Measurements from ENCODE around the gene PSORS1C2. TPM values are rescaled to one million over a fixed set of nuclear protein-coding genes. Genes with fewer than 3 reads are reported as not detected.
"Not testable (repeated sequence)": the region's sequence is repeated elsewhere in the genome, so short reads cannot be mapped to it uniquely, and the experiment has no call there.

The PSORS1C2 gene
- total RNA-seq, 1 donor, result not detected

DNA sequence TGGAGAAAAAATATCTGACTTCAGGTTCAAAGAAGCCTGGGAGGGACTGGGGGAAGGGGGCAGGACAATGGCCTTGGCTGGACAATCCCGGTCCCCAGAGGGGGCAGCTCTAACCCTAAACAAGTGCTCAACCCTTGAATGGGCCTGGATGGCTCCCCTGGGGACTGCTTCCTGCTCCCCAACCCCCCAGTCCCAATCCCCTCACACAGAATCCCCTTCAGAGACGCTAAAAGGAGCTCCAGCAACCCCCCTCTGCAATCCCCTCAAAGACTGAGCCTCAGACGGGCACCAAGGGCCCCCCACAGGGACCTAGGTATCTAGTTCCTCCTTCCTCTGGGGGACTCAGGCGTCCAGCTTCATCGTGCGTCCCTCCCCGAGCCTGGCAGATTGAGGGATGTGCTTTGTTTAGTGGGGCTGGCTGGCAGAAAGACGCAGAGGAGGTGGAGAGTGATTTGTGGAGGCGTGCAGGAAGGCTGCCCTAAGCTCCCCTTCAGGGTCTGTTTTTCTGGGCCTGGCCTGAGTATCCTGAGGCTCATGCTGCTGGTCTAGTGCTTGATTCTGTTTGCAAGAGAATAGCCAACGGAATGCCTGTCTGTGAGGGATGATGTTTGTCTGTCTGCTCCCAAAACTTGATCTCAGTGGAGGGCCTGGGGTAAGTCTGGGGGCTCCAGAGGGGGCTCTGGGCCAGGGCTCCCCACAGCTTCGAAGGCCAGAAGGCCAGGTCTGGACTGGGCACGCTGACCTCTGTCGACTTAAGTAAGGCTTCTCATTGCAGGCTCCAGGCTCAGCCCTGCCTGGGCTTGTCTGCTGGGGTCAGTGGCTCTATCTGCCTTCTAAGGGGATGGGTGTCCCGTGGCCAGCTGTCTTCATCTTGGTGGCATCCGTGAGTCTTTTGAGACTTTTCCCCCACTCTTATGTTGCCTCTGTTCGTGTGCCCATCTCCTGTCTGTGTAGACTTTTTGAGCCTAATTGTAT, 33.4 kb upstream of the PSORS1C2 start:
- no peak overlapping the region for H3K4me3 ChIP-seq (ENCODE audit: insufficient read depth, low read length)
- H3K27ac ChIP-seq (ENCODE audit: low read depth, low read length), result no peak overlapping the region
- no peak overlapping the region for H2AFZ ChIP-seq (ENCODE audit: low read length)
- no peaks in the 10 kb centered on the region for H3K79me2 ChIP-seq (ENCODE audit: insufficient read depth, low read length)
- H4K20me1 ChIP-seq (ENCODE audit: insufficient read depth, low read length), result no peaks in the 10 kb centered on the region
- TF ChIP-seq, protein P1, sequence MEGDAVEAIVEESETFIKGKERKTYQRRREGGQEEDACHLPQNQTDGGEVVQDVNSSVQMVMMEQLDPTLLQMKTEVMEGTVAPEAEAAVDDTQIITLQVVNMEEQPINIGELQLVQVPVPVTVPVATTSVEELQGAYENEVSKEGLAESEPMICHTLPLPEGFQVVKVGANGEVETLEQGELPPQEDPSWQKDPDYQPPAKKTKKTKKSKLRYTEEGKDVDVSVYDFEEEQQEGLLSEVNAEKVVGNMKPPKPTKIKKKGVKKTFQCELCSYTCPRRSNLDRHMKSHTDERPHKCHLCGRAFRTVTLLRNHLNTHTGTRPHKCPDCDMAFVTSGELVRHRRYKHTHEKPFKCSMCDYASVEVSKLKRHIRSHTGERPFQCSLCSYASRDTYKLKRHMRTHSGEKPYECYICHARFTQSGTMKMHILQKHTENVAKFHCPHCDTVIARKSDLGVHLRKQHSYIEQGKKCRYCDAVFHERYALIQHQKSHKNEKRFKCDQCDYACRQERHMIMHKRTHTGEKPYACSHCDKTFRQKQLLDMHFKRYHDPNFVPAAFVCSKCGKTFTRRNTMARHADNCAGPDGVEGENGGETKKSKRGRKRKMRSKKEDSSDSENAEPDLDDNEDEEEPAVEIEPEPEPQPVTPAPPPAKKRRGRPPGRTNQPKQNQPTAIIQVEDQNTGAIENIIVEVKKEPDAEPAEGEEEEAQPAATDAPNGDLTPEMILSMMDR (IDR thresholded peaks at IDR 0.05; ENCODE audit: extremely low read depth, low read depth, low read length), result no peak
- H3K36me3 ChIP-seq (ENCODE audit: insufficient read depth, low read length), result no peaks in the 10 kb centered on the region
- H3K4me2 ChIP-seq (ENCODE audit: insufficient read depth, low read length), result no peak overlapping the region
- no peaks in the 10 kb centered on the region for H3K27me3 ChIP-seq (ENCODE audit: insufficient read depth, low read length)
- H3K4me1 ChIP-seq (ENCODE audit: insufficient read depth, low read length), result peaks cover 7% of the 10 kb centered on the region
- no peaks in the 10 kb centered on the region for H3K9me3 ChIP-seq (ENCODE audit: low read depth, low read length)
- no peak for DNase-seq (ENCODE audit: insufficient read length, low spot score, missing footprints)

DNA sequence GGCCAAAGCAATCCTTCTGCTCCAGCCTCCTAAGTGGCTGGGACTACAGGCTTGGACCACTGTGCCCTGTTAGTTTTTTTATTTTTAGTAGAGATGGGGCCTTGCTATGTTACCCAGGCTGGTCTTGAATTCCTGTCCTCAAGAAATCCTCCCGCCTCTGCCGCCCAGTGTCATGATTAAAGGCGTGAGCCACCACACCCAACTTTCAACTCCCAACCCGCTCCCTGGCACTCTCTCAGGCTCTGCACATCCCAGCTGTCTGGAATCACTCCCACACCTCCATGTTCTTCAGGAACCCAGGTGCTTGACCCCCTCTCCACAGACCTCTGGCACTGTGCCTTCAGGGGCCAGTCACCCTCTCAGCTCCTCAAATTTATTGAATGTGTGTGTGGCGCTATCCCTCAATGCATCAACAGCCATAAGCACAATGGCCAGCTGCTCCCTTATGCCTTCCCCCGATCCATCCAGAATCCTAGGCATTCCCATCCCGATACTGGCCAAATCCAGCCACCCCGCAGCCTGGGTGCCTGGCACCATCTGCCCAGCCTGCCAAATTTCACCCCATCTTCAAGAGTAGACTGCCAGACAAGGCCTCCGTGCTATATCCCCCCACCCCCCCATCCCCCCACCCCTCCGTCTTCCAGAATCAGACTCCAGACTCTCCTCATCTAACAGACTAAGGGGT, 32.3 kb upstream of the PSORS1C2 start:
- H2AFZ ChIP-seq (ENCODE audit: low read length), result no peak overlapping the region
- H3K9me3 ChIP-seq (ENCODE audit: low read depth, low read length), result no peaks in the 10 kb centered on the region
- no peaks in the 10 kb centered on the region for H3K36me3 ChIP-seq (ENCODE audit: insufficient read depth, low read length)
- no peaks in the 10 kb centered on the region for H3K79me2 ChIP-seq (ENCODE audit: insufficient read depth, low read length)
- no peaks in the 10 kb centered on the region for H4K20me1 ChIP-seq (ENCODE audit: insufficient read depth, low read length)
- no peak for DNase-seq (ENCODE audit: insufficient read length, low spot score, missing footprints)
- no peak overlapping the region for H3K4me2 ChIP-seq (ENCODE audit: insufficient read depth, low read length)
- no peak overlapping the region for H3K4me3 ChIP-seq (ENCODE audit: insufficient read depth, low read length)
- no peak overlapping the region for H3K27ac ChIP-seq (ENCODE audit: low read depth, low read length)
- peaks cover 4% of the 10 kb centered on the region for H3K4me1 ChIP-seq (ENCODE audit: insufficient read depth, low read length)
- TF ChIP-seq, protein P1 (IDR thresholded peaks at IDR 0.05; ENCODE audit: extremely low read depth, low read depth, low read length), result no peak
- no peaks in the 10 kb centered on the region for H3K27me3 ChIP-seq (ENCODE audit: insufficient read depth, low read length)

DNA sequence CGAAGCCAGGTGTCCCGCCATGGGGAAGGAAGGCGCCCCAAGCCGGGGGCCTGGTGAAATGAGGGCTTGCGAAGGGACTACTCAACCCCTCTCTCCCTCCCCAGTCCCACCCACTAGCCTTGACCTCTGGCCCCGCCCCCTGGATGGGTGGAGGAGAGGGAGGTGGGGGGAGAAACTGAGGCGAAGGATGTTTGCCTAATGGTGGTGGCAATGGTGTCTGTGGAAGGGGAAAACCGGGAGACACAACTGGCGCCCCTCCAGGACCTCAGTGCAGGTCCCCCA, 31.7 kb upstream of the PSORS1C2 start, which contains the start of gene POU5F1:
Gene POU5F1, minus strand, starts transcription at position 83 of the 282 bp plus-strand sequence. Its CDS starts 62 bp downstream, at position 21.
- H3K9me3 ChIP-seq (ENCODE audit: low read depth, low read length), result no peaks in the 10 kb centered on the region
- TF ChIP-seq, protein P1 (IDR thresholded peaks at IDR 0.05; ENCODE audit: extremely low read depth, low read depth, low read length), result no peak
- H3K4me3 ChIP-seq (ENCODE audit: insufficient read depth, low read length), result no peak within 1 kb of the TSS
- no peaks in the 10 kb centered on the region for H3K27me3 ChIP-seq (ENCODE audit: insufficient read depth, low read length)
- no peaks in the 10 kb centered on the region for H3K79me2 ChIP-seq (ENCODE audit: insufficient read depth, low read length)
- DNase-seq (ENCODE audit: insufficient read length, low spot score, missing footprints), result no peak
- no peaks in the 10 kb centered on the region for H3K4me1 ChIP-seq (ENCODE audit: insufficient read depth, low read length)
- H3K4me2 ChIP-seq (ENCODE audit: insufficient read depth, low read length), result no peak within 1 kb of the TSS
- no peak within 1 kb of the TSS for H2AFZ ChIP-seq (ENCODE audit: low read length)
- no peaks in the 10 kb centered on the region for H4K20me1 ChIP-seq (ENCODE audit: insufficient read depth, low read length)
- no peaks in the 10 kb centered on the region for H3K36me3 ChIP-seq (ENCODE audit: insufficient read depth, low read length)
- H3K27ac ChIP-seq (ENCODE audit: low read depth, low read length), result no peak within 1 kb of the TSS

DNA sequence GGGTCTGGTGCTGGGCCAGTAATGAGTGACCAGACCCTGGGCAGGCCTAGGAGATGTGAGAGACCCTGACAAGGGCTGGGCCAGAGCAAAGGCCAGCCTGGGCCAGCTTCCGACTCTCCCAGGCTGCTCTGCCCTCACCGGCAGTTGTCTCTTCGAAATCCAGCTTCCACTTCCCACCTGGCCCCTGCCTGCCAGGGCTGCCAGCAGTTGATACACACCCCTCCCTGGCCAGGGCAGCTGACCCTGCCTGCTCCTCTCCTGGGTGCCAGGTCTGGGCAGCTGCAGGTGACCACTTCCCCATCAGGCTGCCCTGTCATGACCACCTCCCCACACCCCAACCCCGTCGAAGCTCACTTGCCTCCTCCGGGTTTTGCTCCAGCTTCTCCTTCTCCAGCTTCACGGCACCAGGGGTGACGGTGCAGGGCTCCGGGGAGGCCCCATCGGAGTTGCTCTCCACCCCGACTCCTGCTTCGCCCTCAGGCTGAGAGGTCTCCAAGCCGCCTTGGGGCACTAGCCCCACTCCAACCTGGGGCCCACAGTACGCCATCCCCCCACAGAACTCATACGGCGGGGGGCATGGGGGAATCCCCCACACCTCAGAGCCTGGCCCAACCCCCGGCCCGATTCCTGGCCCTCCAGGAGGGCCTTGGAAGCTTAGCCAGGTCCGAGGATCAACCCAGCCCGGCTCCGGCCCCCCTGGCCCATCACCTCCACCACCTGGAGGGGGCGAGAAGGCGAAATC, 31.2 kb upstream of the PSORS1C2 start:
- not testable (repeated sequence) for H3K27me3 ChIP-seq (ENCODE audit: insufficient read depth, low read length); H3K4me2 ChIP-seq (ENCODE audit: insufficient read depth, low read length); H3K4me3 ChIP-seq (ENCODE audit: insufficient read depth, low read length); H3K4me1 ChIP-seq (ENCODE audit: insufficient read depth, low read length); H3K79me2 ChIP-seq (ENCODE audit: insufficient read depth, low read length); H4K20me1 ChIP-seq (ENCODE audit: insufficient read depth, low read length); DNase-seq (ENCODE audit: insufficient read length, low spot score, missing footprints); H3K27ac ChIP-seq (ENCODE audit: low read depth, low read length); H3K36me3 ChIP-seq (ENCODE audit: insufficient read depth, low read length); H2AFZ ChIP-seq (ENCODE audit: low read length); H3K9me3 ChIP-seq (ENCODE audit: low read depth, low read length)
